GM06990 (cell line): ENCODE data around the gene SALL3.

Experiments used
- DNase-seq: peaks from one replicate; pipeline ENCODE4 v3.0.0-alpha.2; 2011; ENCODE audit not compliant: insufficient read length; ENCODE audit errors: extremely low read depth
- H3K27me3 ChIP-seq: replicated peaks from 2 replicates; pipeline ENCODE4 v1.6.0; 2011; ENCODE audit warnings: low read length; ENCODE audit not compliant: control insufficient read depth, insufficient read depth
- H3K36me3 ChIP-seq: 2 replicates; pipeline ENCODE4 v1.5.1; 2011; ENCODE audit warnings: low read length; ENCODE audit not compliant: control insufficient read depth, insufficient read depth
- H3K4me3 ChIP-seq: replicated peaks from 2 replicates; pipeline ENCODE4 v1.5.1; 2011; ENCODE audit warnings: low read depth, mild to moderate bottlenecking, control low read depth, low read length
- CTCF ChIP-seq: IDR thresholded peaks from 2 replicates; pipeline ENCODE4 v1.5.1; 2011; ENCODE audit warnings: low read length, control low read depth, mild to moderate bottlenecking, inconsistent platforms; ENCODE audit not compliant: insufficient read depth, poor library complexity, severe bottlenecking

The SALL3 gene

GRCh38 chr18:78996741-78997490, 17.3 kb downstream of the SALL3 start:
- Histone ChIP-seq H3K36me3 (no peaks in the 10 kb centered on the region), H3K27me3 (no peaks in the 10 kb centered on the region), H3K4me3 (no peak overlapping the region)
- TF ChIP-seq CTCF = no peak
- no peak for DNase-seq

GRCh38 chr18:78998371-78999071, 18.9 kb downstream of the SALL3 start:
- Histone ChIP-seq H3K4me3 (no peak overlapping the region), H3K36me3 (no peaks in the 10 kb centered on the region), H3K27me3 (no peaks in the 10 kb centered on the region)
- TF ChIP-seq CTCF = no peak
- DNase-seq = no peak

GRCh38 chr18:78999939-79000338, 20.3 kb downstream of the SALL3 start:
- TF ChIP-seq CTCF = no peak
- Histone ChIP-seq H3K4me3 (no peak overlapping the region), H3K36me3 (no peaks in the 10 kb centered on the region), H3K27me3 (no peaks in the 10 kb centered on the region)
- no peak for DNase-seq

- Histone ChIP-seq H3K27me3 (no peaks in the 10 kb centered on the region), H3K4me3 (no peak overlapping the region), H3K36me3 (no peaks in the 10 kb centered on the region)
- no peak for DNase-seq
- TF ChIP-seq CTCF = no peak
Observed at GRCh38 chr18:79000997-79001396, 21.4 kb downstream of the SALL3 start.

GRCh38 chr18:79005653-79006052, 26.0 kb downstream of the SALL3 start:
- Histone ChIP-seq H3K4me3 (no peak overlapping the region), H3K27me3 (no peaks in the 10 kb centered on the region), H3K36me3 (no peaks in the 10 kb centered on the region)
- DNase-seq = no peak
- no peak for TF ChIP-seq CTCF
